GM21423 (cell line): Measurements from ENCODE around the gene MAML2.

Source experiments
- ATAC-seq: cut with Tn5 transposase; IDR thresholded peaks from one replicate; pipeline ENCODE4 v1.9.1; 2021; ENCODE audit warnings: mild to moderate bottlenecking, moderate library complexity; ENCODE audit not compliant: unreplicated experiment

The MAML2 gene

GRCh38 chr11:95933594-95933993, 409.4 kb downstream of the MAML2 start:
- no peak for ATAC-seq

- ATAC-seq = no peak
Measured at GRCh38 chr11:95931916-95932315, 411.1 kb downstream of the MAML2 start.

GRCh38 chr11:95930948-95931347, 412.0 kb downstream of the MAML2 start:
- no peak for ATAC-seq

- ATAC-seq = no peak
Measured at GRCh38 chr11:95926726-95927125, 416.3 kb downstream of the MAML2 start.
